ENCODE data around the gene DCLK1. TPM values are rescaled to one million over a fixed set of nuclear protein-coding genes. Genes with fewer than 3 reads are reported as not detected.

The DCLK1 gene
- total RNA-seq, 1 donor from 2014 or later, result under 0.01 TPM

- H3K27me3 ChIP-seq (ENCODE audit: control insufficient read depth, insufficient read depth, low read length), result no peaks in the 10 kb centered on the region
- H3K36me3 ChIP-seq (ENCODE audit: control insufficient read depth, insufficient read depth, low read length), result no peaks in the 10 kb centered on the region
- no peak for TF ChIP-seq CTCF (IDR thresholded peaks at IDR 0.05; ENCODE audit: insufficient read depth, low read length, severe bottlenecking)
- no peak overlapping the region for H3K4me3 ChIP-seq (ENCODE audit: low read depth, low read length)
- FAIRE-seq (no peak), DNase-seq (ENCODE audit: low read depth) (no peak)
Observed at GRCh38 chr13:35832551-35832950, 298.6 kb downstream of the DCLK1 start.

- H3K27me3 ChIP-seq (ENCODE audit: control insufficient read depth, insufficient read depth, low read length), result no peaks in the 10 kb centered on the region
- DNase-seq (ENCODE audit: low read depth), result no peak
- FAIRE-seq, result no peak
- no peak overlapping the region for H3K4me3 ChIP-seq (ENCODE audit: low read depth, low read length)
- H3K36me3 ChIP-seq (ENCODE audit: control insufficient read depth, insufficient read depth, low read length), result no peaks in the 10 kb centered on the region
- TF ChIP-seq CTCF (IDR thresholded peaks at IDR 0.05; ENCODE audit: insufficient read depth, low read length, severe bottlenecking), result no peak
Observed at GRCh38 chr13:35830850-35831450, 300.2 kb downstream of the DCLK1 start.

GRCh38 chr13:35826626-35827254 lies 304.4 kb downstream of the DCLK1 start:
- TF ChIP-seq CTCF (IDR thresholded peaks at IDR 0.05; ENCODE audit: insufficient read depth, low read length, severe bottlenecking), result peak; percentile 19
- FAIRE-seq (no peak), DNase-seq (ENCODE audit: low read depth) (no peak)
- no peak overlapping the region for H3K4me3 ChIP-seq (ENCODE audit: low read depth, low read length)
- H3K36me3 ChIP-seq (ENCODE audit: control insufficient read depth, insufficient read depth, low read length), result no peaks in the 10 kb centered on the region
- H3K27me3 ChIP-seq (ENCODE audit: control insufficient read depth, insufficient read depth, low read length), result no peaks in the 10 kb centered on the region

- Histone ChIP-seq H3K36me3 (ENCODE audit: control insufficient read depth, insufficient read depth, low read length) (no peaks in the 10 kb centered on the region), H3K4me3 (ENCODE audit: low read depth, low read length) (no peak overlapping the region), H3K27me3 (ENCODE audit: control insufficient read depth, insufficient read depth, low read length) (no peaks in the 10 kb centered on the region)
- DNase-seq (ENCODE audit: low read depth), result no peak
- no peak for FAIRE-seq
- no peak for TF ChIP-seq CTCF (IDR thresholded peaks at IDR 0.05; ENCODE audit: insufficient read depth, low read length, severe bottlenecking)
Observed at GRCh38 chr13:35824825-35825224, 306.4 kb downstream of the DCLK1 start.

- DNase-seq (ENCODE audit: low read depth), result no peak
- H3K27me3 ChIP-seq (ENCODE audit: control insufficient read depth, insufficient read depth, low read length), result no peaks in the 10 kb centered on the region
- TF ChIP-seq CTCF (IDR thresholded peaks at IDR 0.05; ENCODE audit: insufficient read depth, low read length, severe bottlenecking), result no peak
- FAIRE-seq, result no peak
- H3K36me3 ChIP-seq (ENCODE audit: control insufficient read depth, insufficient read depth, low read length), result no peaks in the 10 kb centered on the region
- no peak overlapping the region for H3K4me3 ChIP-seq (ENCODE audit: low read depth, low read length)
Observed at GRCh38 chr13:35824395-35824794, 306.8 kb downstream of the DCLK1 start.

- no peak for DNase-seq (ENCODE audit: low read depth)
- no peaks in the 10 kb centered on the region for H3K27me3 ChIP-seq (ENCODE audit: control insufficient read depth, insufficient read depth, low read length)
- no peak overlapping the region for H3K4me3 ChIP-seq (ENCODE audit: low read depth, low read length)
- TF ChIP-seq CTCF (IDR thresholded peaks at IDR 0.05; ENCODE audit: insufficient read depth, low read length, severe bottlenecking), result no peak
- FAIRE-seq, result no peak
- H3K36me3 ChIP-seq (ENCODE audit: control insufficient read depth, insufficient read depth, low read length), result no peaks in the 10 kb centered on the region
Observed at GRCh38 chr13:35822666-35823065, 308.5 kb downstream of the DCLK1 start.
